CD14-positive monocyte (primary cell): ENCODE measurements around the gene SEC24B. TPM values are rescaled to one million over a fixed set of nuclear protein-coding genes. Genes with fewer than 3 reads are reported as not detected.

Source experiments
- DNase-seq, 3 donors: peaks; one replicate each; pipeline ENCODE4 v3.0.0-alpha.2; 2011 to 2022
- H2AFZ ChIP-seq: 2 replicates; pipeline ENCODE4 v1.6.0; 2012; ENCODE audit warnings: mild to moderate bottlenecking, low read depth, low read length, inconsistent platforms; ENCODE audit not compliant: insufficient read depth, poor library complexity, severe bottlenecking
- H3K27ac ChIP-seq, 2 donors: 1 replicate in 1 of 2; 2 replicates in 1 of 2; pipeline ENCODE4 v1.5.1; 2012 to 2013; ENCODE audit warnings: low read length in 2 of 2, control low read depth in 1 of 2, inconsistent platforms in 1 of 2, low read depth in 1 of 2, mild to moderate bottlenecking in 1 of 2
- H3K27me3 ChIP-seq, 2 donors: one replicate each; pipeline versions ENCODE4 v1.6.0 to v1.6.1; 2011 to 2013; ENCODE audit warnings: low read length in 2 of 2; ENCODE audit not compliant: control insufficient read depth in 2 of 2, insufficient read depth in 2 of 2
- H3K36me3 ChIP-seq, 2 donors: replicated peaks in 1 of 2; 1 replicate in 1 of 2; 2 replicates in 1 of 2; pipeline versions ENCODE4 v1.5.1 to v1.6.1; 2012 to 2013; ENCODE audit warnings: low read length in 2 of 2, control low read depth in 1 of 2, inconsistent platforms in 1 of 2, mild to moderate bottlenecking in 1 of 2; ENCODE audit not compliant: insufficient read depth in 2 of 2, control insufficient read depth in 1 of 2
- H3K4me1 ChIP-seq, 2 donors: 1 replicate in 1 of 2; 2 replicates in 1 of 2; pipeline versions ENCODE4 v1.5.1 to v1.6.1; 2012 to 2013; ENCODE audit warnings: low read length in 2 of 2, control low read depth in 1 of 2, inconsistent platforms in 1 of 2, mild to moderate bottlenecking in 1 of 2, moderate library complexity in 1 of 2; ENCODE audit not compliant: insufficient read depth in 2 of 2, control insufficient read depth in 1 of 2
- H3K4me2 ChIP-seq: replicated peaks from 2 replicates; pipeline ENCODE3; 2012; ENCODE audit warnings: low read length, moderate library complexity, mild to moderate bottlenecking; ENCODE audit not compliant: poor library complexity, severe bottlenecking; ENCODE audit errors: extremely low read depth
- H3K4me3 ChIP-seq, 3 experiments: fragments of 200-600 bp in 1 of 3; sonication (generic) in 1 of 3; replicated peaks in 1 of 3; 1 replicate in 2 of 3; 2 replicates in 1 of 3; pipeline ENCODE4 v1.5.1; 2011 to 2013; ENCODE audit warnings: low read length in 3 of 3, mild to moderate bottlenecking in 3 of 3, control low read depth in 2 of 3, low read depth in 2 of 3, inconsistent platforms in 1 of 3, moderate library complexity in 1 of 3
- H3K79me2 ChIP-seq: 2 replicates; pipeline ENCODE4 v1.6.0; 2012; ENCODE audit warnings: mild to moderate bottlenecking, control low read depth, inconsistent platforms, low read length, moderate library complexity; ENCODE audit not compliant: insufficient read depth
- H3K9ac ChIP-seq: 2 replicates; pipeline ENCODE4 v1.6.0; 2017; ENCODE audit warnings: low read length, mild to moderate bottlenecking; ENCODE audit not compliant: insufficient read depth, poor library complexity, severe bottlenecking
- H3K9me3 ChIP-seq, 2 donors: replicated peaks in 1 of 2; 1 replicate in 1 of 2; 2 replicates in 1 of 2; pipeline versions ENCODE4 v1.5.1 to v1.6.1; 2012 to 2013; ENCODE audit warnings: low read length in 2 of 2, control low read depth in 1 of 2; ENCODE audit not compliant: control insufficient read depth in 1 of 2, insufficient read depth in 1 of 2
- H4K20me1 ChIP-seq: 2 replicates; pipeline ENCODE4 v1.6.0; 2012; ENCODE audit warnings: mild to moderate bottlenecking, low read length, control low read depth, moderate library complexity; ENCODE audit not compliant: insufficient read depth
- H3K27ac Mint-ChIP-seq, 7 donors: one replicate each; pipeline ENCODE4 v1.8.0; 2020; ENCODE audit warnings: mild to moderate bottlenecking in 7 of 7, mixed read lengths in 7 of 7, moderate library complexity in 6 of 7, inconsistent platforms in 2 of 7
- H3K27me3 Mint-ChIP-seq, 3 donors: one replicate each; pipeline ENCODE4 v1.8.0; 2021 to 2022; ENCODE audit warnings: low read depth in 3 of 3, mild to moderate bottlenecking in 3 of 3, mixed read lengths in 3 of 3, moderate library complexity in 3 of 3, inconsistent platforms in 1 of 3
- H3K36me3 Mint-ChIP-seq, 2 donors: one replicate each; pipeline ENCODE4 v1.8.0; 2020; ENCODE audit warnings: mixed read lengths in 2 of 2, inconsistent platforms in 1 of 2, mild to moderate bottlenecking in 1 of 2
- H3K4me1 Mint-ChIP-seq: one replicate; pipeline ENCODE4 v1.8.0; 2020; ENCODE audit warnings: mild to moderate bottlenecking, mixed read lengths
- H3K4me3 Mint-ChIP-seq, 2 donors: one replicate each; pipeline ENCODE4 v1.8.0; 2020; ENCODE audit warnings: mild to moderate bottlenecking in 2 of 2, mixed read lengths in 2 of 2, moderate library complexity in 1 of 2
- H3K9me3 Mint-ChIP-seq, 7 donors: one replicate each; pipeline ENCODE4 v1.8.0; 2020 to 2022; ENCODE audit warnings: mixed read lengths in 7 of 7, mild to moderate bottlenecking in 6 of 7, moderate library complexity in 6 of 7, inconsistent platforms in 2 of 7
- CTCF ChIP-seq: fragments of 200-600 bp; IDR thresholded peaks from one replicate; pipeline ENCODE4 v1.8.0; 2022; ENCODE audit warnings: antibody characterized with exemption, mild to moderate bottlenecking
- WGBS: methylation state at CpG from one replicate; pipeline ENCODE4 v1.1.5; 2013; ENCODE audit warnings: missing lambda C conversion rate; ENCODE audit not compliant: insufficient coverage; 5-methylcytosine and 5-hydroxymethylcytosine counted together
- intact Hi-C, 2 donors: fragments of 100-400 bp; cut with micrococcal nuclease; formaldehyde crosslinking; loops; one replicate each; pipeline versions ENCODE4 v1.15.0 to v1.15.1; 2023
- polyA plus RNA-seq, 3 donors: library from polyadenylated mRNA; depleted of rRNA in 1 of 3; unstranded in 2 of 3; stranded (reverse) in 1 of 3; fragments of 300-500 nt in 2 of 3; fragments of >200 nt in 1 of 3; fragmentation: Illumina TruSeq in 2 of 3; gene quantifications; 1 replicate in 2 of 3; 2 replicates in 1 of 3; pipeline ENCODE4 v1.2.3, GENCODE V29; 2012 to 2021

The SEC24B gene
- polyA plus RNA-seq, 3 donors: 8.0 to 27.4 (median 11.8) TPM

GRCh38 chr4:109486007-109486406 lies 52.4 kb downstream of the SEC24B start:
- H3K27ac ChIP-seq: no peak overlapping the region
- Mint-ChIP-seq H3K27ac (peak overlapping the region in 2 of 7 donors; percentile 55 to 72), H3K4me3 (no peak overlapping the region), H3K4me1 (no peaks in the 10 kb centered on the region), H3K9me3 (peaks cover 0 to 1% (median 0%) of the 10 kb centered on the region in 7 donors), H3K36me3 (peaks cover 46 to 65% of the 10 kb centered on the region in 2 donors), H3K27me3 (no peaks in the 10 kb centered on the region)
- H3K9ac ChIP-seq: no peak overlapping the region
- no peaks in the 10 kb centered on the region for H3K9me3 ChIP-seq
- TF ChIP-seq CTCF: no peak
- no CpG with 5 or more reads among the region's 1 CpG for WGBS
- H3K4me1 ChIP-seq: no peaks in the 10 kb centered on the region
- peaks cover 27 to 75% of the 10 kb centered on the region in 2 donors for H3K36me3 ChIP-seq
- no peaks in the 10 kb centered on the region for H3K27me3 ChIP-seq
- DNase-seq: no peak
- no peak overlapping the region for H3K4me3 ChIP-seq
- H2AFZ ChIP-seq: no peak overlapping the region
- no peak overlapping the region for H3K4me2 ChIP-seq
- intact Hi-C loops: no loop called here
- peaks cover 73% of the 10 kb centered on the region for H4K20me1 ChIP-seq
- peaks cover 5% of the 10 kb centered on the region for H3K79me2 ChIP-seq

GRCh38 chr4:109494563-109494962 lies 60.9 kb downstream of the SEC24B start:
- intact Hi-C loops: no loop called here
- Histone ChIP-seq H3K4me3 (no peak overlapping the region), H3K27ac (no peak overlapping the region), H3K4me2 (no peak overlapping the region), H3K9me3 (no peaks in the 10 kb centered on the region), H2AFZ (no peak overlapping the region), H4K20me1 (peaks cover 22% of the 10 kb centered on the region), H3K79me2 (no peaks in the 10 kb centered on the region), H3K36me3 (peaks cover 54 to 93% of the 10 kb centered on the region in 2 donors), H3K4me1 (no peaks in the 10 kb centered on the region), H3K9ac (no peak overlapping the region), H3K27me3 (no peaks in the 10 kb centered on the region)
- Mint-ChIP-seq H3K36me3 (peaks cover 52 to 76% of the 10 kb centered on the region in 2 donors), H3K4me3 (no peak overlapping the region), H3K9me3 (no peaks in the 10 kb centered on the region), H3K27me3 (no peaks in the 10 kb centered on the region), H3K27ac (no peak overlapping the region), H3K4me1 (no peaks in the 10 kb centered on the region)
- WGBS: 100% methylated on average over 2 of the region's 3 CpGs
- DNase-seq: no peak
- no peak for TF ChIP-seq CTCF
